GM12878 (cell line): ENCODE data around the gene SP1. TPM values are rescaled to one million over a fixed set of nuclear protein-coding genes. Genes with fewer than 3 reads are reported as not detected.

ENCODE experiments used
- ATAC-seq: fragments of 200-7000 bp; cut with Tn5 transposase; 3 replicates; pipeline ENCODE4 v1.9.1; 2020; ENCODE audit warnings: mild to moderate bottlenecking, moderate library complexity
- BruUV-seq: library from RNA; stranded (reverse); fragments of 400-500 nt; replicated peaks from 2 replicates; lab custom pipeline; 2021; lab: Mats Ljungman, UMichigan
- CTCF ChIA-PET: fragments of 300-600 bp; sonication (Branson Sonifier 250); formaldehyde crosslinking; extraction: SDS; loops from one replicate; lab custom pipeline; 2021; ENCODE audit warnings: inconsistent platforms; lab: Yijun Ruan, JAX
- POLR2A ChIA-PET: fragments of 350-600 bp; formaldehyde crosslinking; extraction: SDS; loops from one replicate; lab custom pipeline; 2021; ENCODE audit warnings: inconsistent platforms; lab: Charles Lee
- RAD21 ChIA-PET: fragments of 300-600 bp; sonication (Branson Sonifier 250); formaldehyde crosslinking; loops from one replicate; lab custom pipeline; 2023; ENCODE audit warnings: antibody characterized with exemption; ENCODE audit not compliant: unreplicated experiment; lab: Charles Lee
- SMC1A ChIA-PET: fragments of 300-600 bp; sonication (Branson Sonifier 250); formaldehyde crosslinking; loops from one replicate; lab custom pipeline; 2023; ENCODE audit not compliant: unreplicated experiment, uncharacterized antibody; lab: Charles Lee
- DNase-seq: peaks from one replicate; pipeline ENCODE4 v3.0.0-alpha.2; 2011; ENCODE audit warnings: low read depth, low spot score
- FAIRE-seq: peaks from 3 replicates; lab custom pipeline; 2011; peaks lifted over from hg19 to GRCh38; lab: Jason Lieb, UNC
- H2AFZ ChIP-seq: 2 replicates; pipeline ENCODE4 v1.6.0; 2011; ENCODE audit warnings: low read depth, low read length, control low read depth; ENCODE audit not compliant: control insufficient read depth
- H3K27ac ChIP-seq: 2 replicates; pipeline ENCODE4 v1.5.1; 2011; ENCODE audit warnings: control low read depth; ENCODE audit not compliant: control insufficient read depth, insufficient read depth
- H3K27me3 ChIP-seq, 2 experiments: replicated peaks in 1 of 2; 2 replicates each; pipeline versions ENCODE4 v1.6.0 to v1.6.1; 2011; ENCODE audit warnings: low read length in 1 of 2; ENCODE audit not compliant: control insufficient read depth in 2 of 2, insufficient read depth in 2 of 2
- H3K36me3 ChIP-seq, 2 experiments: 2 replicates each; pipeline ENCODE4 v1.5.1; 2011; ENCODE audit warnings: low read length in 1 of 2; ENCODE audit not compliant: control insufficient read depth in 2 of 2, insufficient read depth in 2 of 2
- H3K4me1 ChIP-seq: 2 replicates; pipeline ENCODE4 v1.6.1; 2011; ENCODE audit warnings: mild to moderate bottlenecking, low read length, moderate library complexity, mixed read lengths; ENCODE audit not compliant: control insufficient read depth, insufficient read depth
- H3K4me2 ChIP-seq: 2 replicates; pipeline ENCODE4 v1.6.0; 2011; ENCODE audit warnings: control low read depth; ENCODE audit not compliant: control insufficient read depth, insufficient read depth
- H3K4me3 ChIP-seq: fragments of 200-600 bp; sonication (generic); 2 replicates; pipeline ENCODE4 v1.5.1; 2016
- H3K79me2 ChIP-seq: 2 replicates; pipeline ENCODE4 v1.6.0; 2011; ENCODE audit warnings: low read length; ENCODE audit not compliant: control insufficient read depth, insufficient read depth
- H3K9ac ChIP-seq: 2 replicates; pipeline ENCODE4 v1.8.0; 2011; ENCODE audit warnings: low read length, control low read depth, mixed read lengths; ENCODE audit not compliant: control insufficient read depth, insufficient read depth
- H3K9me3 ChIP-seq: replicated peaks from 3 replicates; pipeline ENCODE4 v1.5.1; 2011; ENCODE audit warnings: mild to moderate bottlenecking, low read length; ENCODE audit not compliant: control insufficient read depth, insufficient read depth
- H4K20me1 ChIP-seq: 2 replicates; pipeline ENCODE4 v1.6.0; 2011; ENCODE audit not compliant: control insufficient read depth, insufficient read depth
- BACH1 ChIP-seq: fragments of 450-650 bp; IDR thresholded peaks from 2 replicates; pipeline ENCODE4 v1.6.1; 2017; ENCODE audit warnings: mild to moderate bottlenecking, borderline replicate concordance
- BCL11A ChIP-seq: IDR thresholded peaks from 2 replicates; pipeline ENCODE4 v1.6.1; 2011; ENCODE audit warnings: low read depth, low read length
- BMI1 ChIP-seq: fragments of 450-650 bp; IDR thresholded peaks from 2 replicates; pipeline ENCODE4 v1.6.1; 2016; ENCODE audit warnings: mild to moderate bottlenecking, moderate library complexity, borderline replicate concordance
- MXI1 ChIP-seq: fragments of 150-350 bp; IDR thresholded peaks from 2 replicates; pipeline ENCODE4 v1.6.1; 2011; ENCODE audit warnings: low read depth, mild to moderate bottlenecking, inconsistent platforms, low read length, improper control_type of control experiment
- PAX5 ChIP-seq: IDR thresholded peaks from 2 replicates; pipeline ENCODE4 v1.6.1; 2011; ENCODE audit warnings: low read depth, low read length, borderline replicate concordance
- PML ChIP-seq: IDR thresholded peaks from 2 replicates; pipeline ENCODE4 v1.6.1; 2012; ENCODE audit warnings: low read length, inconsistent platforms
- RAD21 ChIP-seq: IDR thresholded peaks from 2 replicates; pipeline ENCODE4 v1.6.1; 2011; ENCODE audit warnings: mild to moderate bottlenecking, low read depth, low read length, moderate library complexity; ENCODE audit not compliant: insufficient read depth
- SRF ChIP-seq, 2 experiments: IDR thresholded peaks; 2 replicates each; pipeline ENCODE4 v1.6.1; 2011; ENCODE audit warnings: low read depth in 2 of 2, low read length in 2 of 2, mild to moderate bottlenecking in 1 of 2, moderate library complexity in 1 of 2
- USF1 ChIP-seq: IDR thresholded peaks from 2 replicates; pipeline ENCODE4 v1.6.1; 2011; ENCODE audit warnings: borderline replicate concordance, low read depth, mild to moderate bottlenecking, moderate library complexity, mixed read lengths, low read length; ENCODE audit not compliant: insufficient read depth; ENCODE audit errors: extremely low read length
- WGBS: methylation state at CpG from one replicate; pipeline ENCODE4 v1.1.6; 2016; ENCODE audit warnings: low lambda C conversion rate; ENCODE audit not compliant: insufficient replicate concordance, insufficient coverage; ENCODE audit errors: missing lambda C conversion rate; 5-methylcytosine and 5-hydroxymethylcytosine counted together
- in situ Hi-C: fragments of 300-500 bp; cut with MboI; formaldehyde crosslinking; loops from 9 replicates; pipeline ENCODE4 v1.14.3; 2018; ENCODE audit warnings: mixed read lengths
- intact Hi-C: fragments of 100-400 bp; cut with micrococcal nuclease; formaldehyde crosslinking; loops from one replicate; pipeline ENCODE4 v1.14.2; 2022; ENCODE audit not compliant: unreplicated experiment
- polyA plus RNA-seq, 11 experiments: library from polyadenylated mRNA; depleted of rRNA in 4 of 11; unstranded in 6 of 11; stranded (reverse) in 5 of 11; fragments of >200 nt; fragmentation: Nextera tagmentation in 4 of 11; fragmentation: Illumina TruSeq in 1 of 11; extraction: Ambion mirVana in 4 of 11; extraction: Trizol in 1 of 11; gene quantifications; 1 replicate in 1 of 11; 2 replicates in 10 of 11; pipeline versions ENCODE4 v1.2.1 to v1.2.3, GENCODE V29; 2011 to 2016; ENCODE audit warnings: inconsistent platforms in 2 of 11, missing spikeins in 2 of 11, low read depth in 1 of 11
- total RNA-seq, 4 experiments: library from RNA; depleted of rRNA in 3 of 4; stranded (reverse); fragments of >200 nt in 3 of 4; fragmentation: Illumina TruSeq in 1 of 4; extraction: Trizol in 1 of 4; gene quantifications; 2 replicates each; pipeline versions ENCODE4 v1.2.1 to v1.2.3, GENCODE V29; 2013 to 2021

SP1 gene
- total and polyA plus RNA-seq, 10 of the 15 experiments (the other 5 are each of a cell fraction or from before 2014, with no cell fraction given) = 3.3 to 52.0 (median 25.2) TPM

- H3K9me3 ChIP-seq = no peaks in the 10 kb centered on the region
- ChIA-PET SMC1A (interaction anchor here (1.7 kb wide), 1 partner anchor 78 kb away, joined by 4 read pairs; no protein-coding TSS in a partner anchor), RAD21 (no interaction called here), CTCF (interaction anchor here (1.2 to 2.8 kb wide), 2 partner anchors 9 to 85 kb away, joined by 4 to 9 read pairs; no protein-coding TSS in a partner anchor), POLR2A (interaction anchor here (0.5 to 0.6 kb wide), 2 partner anchors 19 to 71 kb away, joined by 3 read pairs; no protein-coding TSS in a partner anchor)
- H3K4me1 ChIP-seq = no peaks in the 10 kb centered on the region
- no peaks in the 10 kb centered on the region for H3K36me3 ChIP-seq
- FAIRE-seq (no peak), ATAC-seq (no peak), DNase-seq (no peak)
- no peak for TF ChIP-seq USF1
- TF ChIP-seq SRF (IDR thresholded peaks at IDR 0.05; ENCODE audit: low read depth in 2 of 2, low read length in 2 of 2) = no peak
- no peak for TF ChIP-seq PAX5
- TF ChIP-seq RAD21 = no peak
- TF ChIP-seq PML = no peak
- no peak for TF ChIP-seq BACH1
- TF ChIP-seq BCL11A = no peak
- no peak for TF ChIP-seq BMI1
- no peak for TF ChIP-seq MXI1
- BruUV-seq = no TSS peak
- H3K27me3 ChIP-seq = no peaks in the 10 kb centered on the region
- H3K4me3 ChIP-seq = no peak overlapping the region
- H3K79me2 ChIP-seq = no peaks in the 10 kb centered on the region
- no peak overlapping the region for H3K9ac ChIP-seq
- no peaks in the 10 kb centered on the region for H4K20me1 ChIP-seq
- in situ Hi-C loops (no loop called here), intact Hi-C loops (no loop called here)
- no peak overlapping the region for H3K4me2 ChIP-seq
- 55% methylated on average over 5 of the region's 5 CpGs for WGBS
- no peak overlapping the region for H3K27ac ChIP-seq
- H2AFZ ChIP-seq = no peak overlapping the region
Observed at GRCh38 chr12:53430116-53430515, 50.1 kb downstream of the SP1 start.
